Spleen (tissue), 11 donors: ENCODE results near the gene SUPV3L1. TPM values are rescaled to one million over a fixed set of nuclear protein-coding genes. Genes with fewer than 3 reads are reported as not detected.
"Not testable (repeated sequence)": the region's sequence is repeated elsewhere in the genome, so short reads cannot be mapped to it uniquely, and the experiment has no call there.

Experiments used
- DNase-seq: peaks from one replicate; pipeline ENCODE4 v3.0.0-alpha.2; 2020
- H3K27ac ChIP-seq, 8 donors: fragments of 200-600 bp; sonication (generic) in 7 of 8; 1 replicate in 4 of 8; 2 replicates in 4 of 8; pipeline versions ENCODE4 v1.5.0 to v1.8.0; 2016 to 2021; ENCODE audit warnings: inconsistent platforms in 4 of 8, mild to moderate bottlenecking in 4 of 8, moderate library complexity in 1 of 8
- H3K27me3 ChIP-seq, 7 donors: fragments of 200-600 bp; sonication (generic) in 6 of 7; replicated peaks in 1 of 7; 1 replicate in 4 of 7; 2 replicates in 3 of 7; pipeline versions ENCODE4 v1.5.0 to v1.8.0; 2016 to 2021; ENCODE audit warnings: inconsistent platforms in 3 of 7, mild to moderate bottlenecking in 1 of 7
- H3K36me3 ChIP-seq, 6 donors: fragments of 200-600 bp; sonication (generic) in 5 of 6; 1 replicate in 4 of 6; 2 replicates in 2 of 6; pipeline versions ENCODE4 v1.5.0 to v1.8.0; 2016 to 2021; ENCODE audit warnings: inconsistent platforms in 2 of 6
- H3K4me1 ChIP-seq, 6 donors: fragments of 200-600 bp; sonication (generic) in 5 of 6; 1 replicate in 3 of 6; 2 replicates in 3 of 6; pipeline versions ENCODE4 v1.5.0 to v1.8.0; 2016 to 2021; ENCODE audit warnings: inconsistent platforms in 3 of 6
- H3K4me3 ChIP-seq, 8 donors: fragments of 200-600 bp; sonication (generic) in 7 of 8; 1 replicate in 4 of 8; 2 replicates in 4 of 8; pipeline versions ENCODE4 v1.5.0 to v1.8.0; 2016 to 2021; ENCODE audit warnings: inconsistent platforms in 4 of 8, mild to moderate bottlenecking in 4 of 8, moderate library complexity in 2 of 8
- H3K9me3 ChIP-seq, 8 donors: fragments of 200-600 bp; sonication (generic) in 7 of 8; 1 replicate in 4 of 8; 2 replicates in 4 of 8; pipeline versions ENCODE4 v1.5.0 to v1.8.0; 2016 to 2021; ENCODE audit warnings: inconsistent platforms in 4 of 8
- POLR2A ChIP-seq, 3 donors: fragments of 450-650 bp; IDR thresholded peaks; one replicate each; pipeline ENCODE4 v1.5.1; 2017; ENCODE audit warnings: antibody characterized with exemption in 3 of 3, mild to moderate bottlenecking in 1 of 3
- POLR2AphosphoS5 ChIP-seq, 3 donors: sonication (generic); formaldehyde crosslinking; IDR thresholded peaks; one replicate each; pipeline ENCODE4 v1.5.1; 2017; ENCODE audit warnings: antibody characterized with exemption in 3 of 3
- WGBS, 5 donors: extraction: QIAGEN DNeasy Blood & Tissue Kit in 3 of 5; methylation state at CpG; one replicate each; pipeline versions ENCODE4 v1.1.5 to v1.1.7; 2013 to 2018; 5-methylcytosine and 5-hydroxymethylcytosine counted together
- intact Hi-C: fragments of 100-400 bp; cut with DNase I; formaldehyde crosslinking; loops from one replicate; pipeline ENCODE4 v1.15.0; 2023; ENCODE audit warnings: low total_unique reads
- polyA plus RNA-seq, 3 donors: library from polyadenylated mRNA; stranded (reverse); fragments of 200-250 nt; gene quantifications; one replicate each; pipeline ENCODE4 v1.2.1, GENCODE V29; 2013
- total RNA-seq, 7 donors: library from RNA; depleted of rRNA in 3 of 7; stranded (reverse); fragments of >200 nt in 3 of 7; fragmentation: NEBNext Ultra II Directional in 4 of 7; extraction: Animal tissue kit (Norgen Biotek cat#: 25700) in 4 of 7; gene quantifications; one replicate each; pipeline versions ENCODE4 v1.1.0 to v1.2.1, GENCODE V29; 2016 to 2021
- TF ChIP-seq, protein P1 (sequence below), 11 experiments: fragments of 200-600 bp in 7 of 11; fragments of 450-650 bp in 4 of 11; sonication (generic) in 4 of 11; IDR thresholded peaks in 8 of 11; conservative IDR thresholded peaks in 3 of 11; 1 replicate in 7 of 11; 2 replicates in 4 of 11; pipeline versions ENCODE4 v1.4.0 to v1.8.0; 2016 to 2021; ENCODE audit warnings: antibody characterized with exemption in 11 of 11, inconsistent platforms in 4 of 11, mild to moderate bottlenecking in 1 of 11
- donor health status: healthy with polysubstance abuse.
- donor health status: DM: no; HTN: no; CAD: no; lungs with moderate emphysema.
- donor health status: DM: no; HTN: no; CAD: no.
- donor health status: Bipolar disorder and iron deficiency.
- donor health status: healthy.
- donor health status: DM: no; HTN: no; CAD: no.
- donor health status: DM: yes; HTN: yes; CAD: no.

SUPV3L1 gene
- total and polyA plus RNA-seq, 10 donors = 24.2 to 95.6 (median 36.1) TPM

DNA sequence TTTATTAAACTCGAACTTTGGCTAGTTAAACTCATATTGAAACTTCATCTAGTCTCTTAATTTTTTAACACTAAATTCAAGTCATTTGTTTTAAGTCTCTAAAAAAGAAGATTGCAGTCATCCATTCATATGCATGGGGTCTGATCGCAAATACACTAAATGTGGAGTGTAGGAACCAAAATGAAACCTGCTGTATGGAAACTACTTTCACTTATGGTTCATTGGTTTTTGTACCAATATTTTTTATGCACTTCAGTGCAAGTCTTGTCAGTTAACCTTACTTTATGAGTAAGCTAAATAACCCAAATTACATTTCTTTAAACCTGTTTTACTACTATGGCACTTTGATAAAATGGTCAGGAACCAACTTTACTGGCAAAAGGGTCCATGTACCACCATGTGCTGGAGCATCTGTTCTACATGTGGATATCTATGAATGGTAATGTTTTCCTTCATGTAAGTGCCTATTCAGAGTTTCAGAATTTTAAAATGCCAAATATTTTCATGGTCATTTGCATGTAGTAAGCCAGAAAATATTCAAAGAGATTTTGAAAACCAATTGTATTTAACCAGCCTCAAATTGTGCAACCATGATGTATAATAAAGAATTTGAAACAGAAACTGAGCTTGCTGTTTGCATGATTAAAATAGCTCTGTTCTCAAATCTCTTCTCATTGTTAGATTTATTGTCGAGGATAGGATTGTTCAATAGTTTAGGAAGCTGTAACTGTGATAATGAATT is 7.6 kb upstream of the SUPV3L1 start:
- intact Hi-C loops = no loop called here
- Histone ChIP-seq H3K9me3 (no peaks in the 10 kb centered on the region), H3K27ac (peak overlapping the region in 1 of 8 donors; percentile 4), H3K4me1 (peaks cover 0 to 6% (median 0%) of the 10 kb centered on the region in 6 donors), H3K27me3 (no peaks in the 10 kb centered on the region), H3K36me3 (peaks cover 0 to 65% (median 48%) of the 10 kb centered on the region in 6 donors), H3K4me3 (no peak overlapping the region)
- WGBS, 5 donors = 72 to 81% (median 79%) methylated on average over 3 of the region's 3 CpGs
- DNase-seq = no peak
- TF ChIP-seq POLR2AphosphoS5 (IDR thresholded peaks at IDR 0.05) = no peak
- TF ChIP-seq, protein P1, sequence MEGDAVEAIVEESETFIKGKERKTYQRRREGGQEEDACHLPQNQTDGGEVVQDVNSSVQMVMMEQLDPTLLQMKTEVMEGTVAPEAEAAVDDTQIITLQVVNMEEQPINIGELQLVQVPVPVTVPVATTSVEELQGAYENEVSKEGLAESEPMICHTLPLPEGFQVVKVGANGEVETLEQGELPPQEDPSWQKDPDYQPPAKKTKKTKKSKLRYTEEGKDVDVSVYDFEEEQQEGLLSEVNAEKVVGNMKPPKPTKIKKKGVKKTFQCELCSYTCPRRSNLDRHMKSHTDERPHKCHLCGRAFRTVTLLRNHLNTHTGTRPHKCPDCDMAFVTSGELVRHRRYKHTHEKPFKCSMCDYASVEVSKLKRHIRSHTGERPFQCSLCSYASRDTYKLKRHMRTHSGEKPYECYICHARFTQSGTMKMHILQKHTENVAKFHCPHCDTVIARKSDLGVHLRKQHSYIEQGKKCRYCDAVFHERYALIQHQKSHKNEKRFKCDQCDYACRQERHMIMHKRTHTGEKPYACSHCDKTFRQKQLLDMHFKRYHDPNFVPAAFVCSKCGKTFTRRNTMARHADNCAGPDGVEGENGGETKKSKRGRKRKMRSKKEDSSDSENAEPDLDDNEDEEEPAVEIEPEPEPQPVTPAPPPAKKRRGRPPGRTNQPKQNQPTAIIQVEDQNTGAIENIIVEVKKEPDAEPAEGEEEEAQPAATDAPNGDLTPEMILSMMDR (IDR thresholded peaks at IDR 0.05 in 8 of 11, conservative IDR thresholded peaks at IDR 0.05 in 3 of 11) = no peak
- no peak for TF ChIP-seq POLR2A (IDR thresholded peaks at IDR 0.05)

DNA sequence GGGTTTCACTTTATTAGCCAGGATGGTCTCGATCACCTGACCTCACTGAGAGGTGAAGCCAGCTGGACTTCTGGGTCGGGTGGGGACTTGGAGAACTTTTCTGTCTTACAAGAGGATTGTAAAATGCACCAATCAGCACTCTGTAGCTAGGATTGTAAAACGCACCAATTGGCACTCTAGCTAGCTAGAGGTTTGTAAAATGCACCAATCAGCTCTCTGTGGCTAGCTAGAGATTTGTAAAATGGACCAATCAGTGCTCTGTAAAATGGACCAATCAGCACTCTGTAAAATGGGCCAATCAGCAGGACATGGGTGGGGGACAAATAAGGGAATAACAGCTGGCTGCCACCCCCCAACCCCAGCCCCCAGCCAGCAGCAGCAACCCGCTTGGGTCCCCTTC is 4.7 kb upstream of the SUPV3L1 start:
- 66 to 94% (median 91%) methylated on average over 4 of the region's 4 CpGs for WGBS, 5 donors
- DNase-seq, H3K9me3 ChIP-seq, intact Hi-C loops, H3K27ac ChIP-seq, H3K4me3 ChIP-seq, H3K27me3 ChIP-seq: not testable (repeated sequence)
- H3K4me1 ChIP-seq = peaks cover 4 to 16% (median 9%) of the 10 kb centered on the region in 6 donors
- peaks cover 0 to 36% (median 19%) of the 10 kb centered on the region in 6 donors for H3K36me3 ChIP-seq

DNA sequence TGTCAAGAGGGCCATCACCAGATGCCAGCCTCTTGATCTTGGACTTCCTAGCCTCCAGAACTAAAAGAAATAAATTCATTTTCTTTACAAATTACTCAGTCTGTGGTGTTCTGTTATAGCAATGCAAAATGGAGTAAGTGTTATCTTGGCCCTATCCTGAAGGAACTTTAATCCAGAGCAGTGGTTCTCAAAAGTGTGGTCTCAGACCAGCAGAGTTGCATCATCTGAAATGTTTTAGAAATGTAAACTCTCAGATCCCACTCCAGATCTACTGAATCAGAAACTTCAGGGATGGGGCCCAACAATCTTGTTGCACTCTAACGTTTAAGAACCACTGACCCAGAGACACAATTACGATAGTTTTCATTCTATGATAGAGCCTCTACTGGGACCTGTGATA is 3.2 kb upstream of the SUPV3L1 start:
- H3K4me3 ChIP-seq = no peak overlapping the region
- no peak for DNase-seq
- peaks cover 16 to 31% (median 22%) of the 10 kb centered on the region in 6 donors for H3K4me1 ChIP-seq
- H3K36me3 ChIP-seq = peaks cover 0 to 21% (median 8%) of the 10 kb centered on the region in 6 donors
- WGBS, 5 donors = 83 to 93% (median 89%) methylated on average over 2 of the region's 2 CpGs
- no peaks in the 10 kb centered on the region for H3K27me3 ChIP-seq
- intact Hi-C loops = no loop called here
- no peak overlapping the region for H3K27ac ChIP-seq
- no peaks in the 10 kb centered on the region for H3K9me3 ChIP-seq
- TF ChIP-seq, protein P1 (IDR thresholded peaks at IDR 0.05 in 8 of 11, conservative IDR thresholded peaks at IDR 0.05 in 3 of 11) = no peak
- TF ChIP-seq POLR2AphosphoS5 (IDR thresholded peaks at IDR 0.05) (no peak), POLR2A (IDR thresholded peaks at IDR 0.05) (no peak)

DNA sequence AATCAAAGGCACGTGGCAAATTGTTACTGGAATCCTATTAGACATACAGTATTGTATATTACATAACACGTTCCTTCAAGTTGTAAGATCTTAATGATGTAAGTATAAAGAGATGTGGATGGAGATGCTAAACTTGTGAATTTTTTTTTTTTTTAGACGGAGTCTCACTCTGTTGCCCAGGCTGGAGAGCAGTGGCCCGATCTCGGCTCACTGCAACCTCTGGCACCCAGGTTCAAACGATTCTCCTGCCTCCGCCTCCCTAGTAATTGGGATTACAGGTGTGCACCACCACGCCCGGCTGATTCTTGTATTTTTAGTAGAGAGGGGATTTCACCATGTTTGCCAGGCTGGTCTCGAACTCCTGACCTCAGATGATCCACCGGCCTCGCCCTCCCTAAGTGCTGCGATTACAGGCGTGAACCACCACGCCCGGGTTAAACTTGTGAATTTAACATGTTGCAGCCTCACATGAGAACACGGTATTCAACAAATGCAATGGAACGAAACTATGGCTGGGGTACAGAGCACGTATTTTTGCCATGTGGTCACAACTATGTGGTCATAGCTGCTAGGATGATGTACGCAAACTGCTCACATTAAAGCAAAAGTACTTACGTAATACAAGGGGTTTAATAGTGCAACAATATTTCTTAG is 818 bp upstream of the SUPV3L1 start:
- DNase-seq = no peak
- Histone ChIP-seq H3K4me3 (peak overlapping the region; percentile 91 to 100 (median 94)), H3K4me1 (peaks cover 24 to 49% (median 36%) of the 10 kb centered on the region in 6 donors), H3K27ac (peak overlapping the region; percentile 92 to 98 (median 93)), H3K9me3 (no peaks in the 10 kb centered on the region), H3K27me3 (no peaks in the 10 kb centered on the region), H3K36me3 (peaks cover 0 to 20% (median 7%) of the 10 kb centered on the region in 6 donors)
- TF ChIP-seq POLR2A (IDR thresholded peaks at IDR 0.05) (no peak), POLR2AphosphoS5 (IDR thresholded peaks at IDR 0.05) (no peak)
- TF ChIP-seq, protein P1 (IDR thresholded peaks at IDR 0.05 in 8 of 11, conservative IDR thresholded peaks at IDR 0.05 in 3 of 11) = no peak
- 33 to 39% (median 36%) methylated on average over 21 of the region's 21 CpGs for WGBS, 5 donors
- intact Hi-C loops = no loop called here
